Sigmoid colon (tissue), 4 donors: Measurements from ENCODE around the gene GSE1.

Experiments used
- EP300 ChIP-seq, 4 donors: sonication (generic); formaldehyde crosslinking; IDR thresholded peaks; one replicate each; pipeline ENCODE4 v1.6.1; 2017; ENCODE audit warnings: antibody characterized with exemption in 4 of 4
- POLR2A ChIP-seq, 2 donors: fragments of 450-650 bp; IDR thresholded peaks; one replicate each; pipeline ENCODE4 v1.6.1; 2016; ENCODE audit warnings: antibody characterized with exemption in 2 of 2, mild to moderate bottlenecking in 2 of 2, moderate library complexity in 2 of 2

- no peak for TF ChIP-seq POLR2A (IDR thresholded peaks at IDR 0.05)
- TF ChIP-seq EP300 (IDR thresholded peaks at IDR 0.05), result no peak
Observed at GRCh38 chr16:85633438-85633743, 20.3 kb downstream of the GSE1 start.
